WTC11 (cell line): ENCODE data around the gene SIPA1L2. TPM values are rescaled to one million over a fixed set of nuclear protein-coding genes. Genes with fewer than 3 reads are reported as not detected.

Experiments
- ATAC-seq: fragments of 200-7000 bp; cut with Tn5 transposase; 2 replicates; pipeline ENCODE4 v1.10.0; 2021; ENCODE audit warnings: mild to moderate bottlenecking, moderate library complexity
- CTCF ChIA-PET: fragments of 300-600 bp; sonication (Branson Sonifier 250); formaldehyde crosslinking; loops from one replicate; lab custom pipeline; 2021; ENCODE audit warnings: antibody characterized with exemption; lab: Charles Lee
- POLR2A ChIA-PET: fragments of 350-600 bp; sonication (Branson Sonifier 250); formaldehyde crosslinking; loops from one replicate; lab custom pipeline; 2021; ENCODE audit warnings: antibody characterized with exemption; lab: Charles Lee
- DNase-seq: peaks from one replicate; pipeline ENCODE4 v3.0.0; 2021; ENCODE audit warnings: low spot score
- H3K27ac Mint-ChIP-seq: 2 replicates; pipeline ENCODE4 v1.8.0; 2021; ENCODE audit warnings: mixed read lengths
- H3K27me3 Mint-ChIP-seq: 2 replicates; pipeline ENCODE4 v1.8.0; 2021; ENCODE audit warnings: low read depth, mild to moderate bottlenecking, moderate library complexity, mixed read lengths
- H3K36me3 Mint-ChIP-seq: 2 replicates; pipeline ENCODE4 v1.8.0; 2021; ENCODE audit warnings: mixed read lengths
- H3K4me1 Mint-ChIP-seq: 2 replicates; pipeline ENCODE4 v1.8.0; 2022; ENCODE audit warnings: mixed read lengths
- H3K4me3 Mint-ChIP-seq: 2 replicates; pipeline ENCODE4 v1.8.0; 2021; ENCODE audit warnings: mild to moderate bottlenecking, moderate library complexity, mixed read lengths
- H3K9me3 Mint-ChIP-seq: 2 replicates; pipeline ENCODE4 v1.8.0; 2021; ENCODE audit warnings: mixed read lengths
- FOXP1 ChIP-seq: sonication (generic); formaldehyde crosslinking; IDR thresholded peaks from 2 replicates; pipeline ENCODE4 v1.8.0; 2022; ENCODE audit warnings: missing genetic modification reagents, mild to moderate bottlenecking, moderate library complexity, borderline replicate concordance
- KAT7 ChIP-seq: sonication (generic); formaldehyde crosslinking; IDR thresholded peaks from 2 replicates; pipeline ENCODE4 v1.8.1; 2023; ENCODE audit warnings: missing genetic modification reagents, mild to moderate bottlenecking, borderline replicate concordance
- NFYB ChIP-seq: sonication (generic); formaldehyde crosslinking; conservative IDR thresholded peaks from 2 replicates; pipeline ENCODE4 v1.8.0; 2022; ENCODE audit warnings: low read depth, missing genetic modification reagents
- PRRX2 ChIP-seq: fragments of 250-450 bp; sonication (Bioruptor Pico); IDR thresholded peaks from 2 replicates; pipeline ENCODE4 v1.8.0; 2021; ENCODE audit warnings: mild to moderate bottlenecking
- ZNF121 ChIP-seq: sonication (generic); formaldehyde crosslinking; IDR thresholded peaks from 2 replicates; pipeline ENCODE4 v1.8.0; 2023; ENCODE audit warnings: missing genetic modification reagents
- ZNF138 ChIP-seq: sonication (generic); formaldehyde crosslinking; conservative IDR thresholded peaks from 2 replicates; pipeline ENCODE4 v1.8.1; 2022; ENCODE audit warnings: mild to moderate bottlenecking, moderate library complexity, missing genetic modification reagents
- ZNF219 ChIP-seq: sonication (generic); formaldehyde crosslinking; IDR thresholded peaks from 2 replicates; pipeline ENCODE4 v1.8.0; 2023; ENCODE audit warnings: missing genetic modification reagents, mild to moderate bottlenecking, borderline replicate concordance
- ZNF263 ChIP-seq: sonication (generic); formaldehyde crosslinking; IDR thresholded peaks from 2 replicates; pipeline ENCODE4 v1.8.1; 2022; ENCODE audit warnings: low read depth, mild to moderate bottlenecking, moderate library complexity, missing genetic modification reagents
- ZNF396 ChIP-seq: fragments of 250-450 bp; sonication (Bioruptor Pico); IDR thresholded peaks from 2 replicates; pipeline ENCODE4 v1.8.0; 2021; ENCODE audit warnings: mild to moderate bottlenecking, moderate library complexity, borderline replicate concordance
- ZNF416 ChIP-seq: fragments of 250-450 bp; sonication (Bioruptor Pico); IDR thresholded peaks from 2 replicates; pipeline ENCODE4 v1.9.0; 2021; ENCODE audit warnings: mild to moderate bottlenecking, inconsistent platforms
- ZNF671 ChIP-seq: fragments of 250-450 bp; sonication (Bioruptor Pico); IDR thresholded peaks from 2 replicates; pipeline ENCODE4 v1.8.0; 2021; ENCODE audit warnings: mild to moderate bottlenecking
- total RNA-seq: library from RNA; stranded (reverse); gene quantifications from 3 replicates; pipeline ENCODE4 v1.2.3, GENCODE V29; 2021
- TF ChIP-seq, protein P1 (sequence below): fragments of 250-450 bp; sonication (Bioruptor Pico); conservative IDR thresholded peaks from 2 replicates; pipeline ENCODE4 v1.9.0; 2021; ENCODE audit warnings: mild to moderate bottlenecking
- TF ChIP-seq, protein P2 (sequence below): fragments of 250-450 bp; sonication (Bioruptor Pico); IDR thresholded peaks from 2 replicates; pipeline ENCODE4 v1.8.0; 2021; ENCODE audit warnings: mild to moderate bottlenecking
- TF ChIP-seq, protein P3 (sequence below): sonication (generic); formaldehyde crosslinking; IDR thresholded peaks from 2 replicates; pipeline ENCODE4 v1.8.0; 2022; ENCODE audit warnings: mild to moderate bottlenecking, missing genetic modification reagents
- TF ChIP-seq, protein P4 (sequence below): fragments of 250-450 bp; sonication (Bioruptor Pico); IDR thresholded peaks from 2 replicates; pipeline ENCODE4 v1.9.0; 2021; ENCODE audit warnings: mild to moderate bottlenecking
- TF ChIP-seq, protein P5 (sequence below): fragments of 250-450 bp; sonication (Bioruptor Pico); IDR thresholded peaks from 2 replicates; pipeline ENCODE4 v1.9.0; 2021; ENCODE audit warnings: mild to moderate bottlenecking, borderline replicate concordance
- TF ChIP-seq, protein P6 (sequence below): sonication (generic); formaldehyde crosslinking; IDR thresholded peaks from 2 replicates; pipeline ENCODE4 v1.8.1; 2023; ENCODE audit warnings: mild to moderate bottlenecking, missing genetic modification reagents, moderate library complexity
- TF ChIP-seq, protein P7 (sequence below): sonication (generic); formaldehyde crosslinking; IDR thresholded peaks from 2 replicates; pipeline ENCODE4 v1.8.1; 2023; ENCODE audit warnings: mild to moderate bottlenecking, missing genetic modification reagents
- TF ChIP-seq, protein P8 (sequence below): sonication (generic); formaldehyde crosslinking; IDR thresholded peaks from 2 replicates; pipeline ENCODE4 v1.8.0; 2023; ENCODE audit warnings: missing genetic modification reagents
- TF ChIP-seq, protein P9 (sequence below): sonication (generic); formaldehyde crosslinking; IDR thresholded peaks from 2 replicates; pipeline ENCODE4 v1.8.1; 2023; ENCODE audit warnings: mild to moderate bottlenecking, missing genetic modification reagents, moderate library complexity

Gene SIPA1L2
- total RNA-seq, 1 experiment from 2014 or later, result 14.3 TPM

DNA sequence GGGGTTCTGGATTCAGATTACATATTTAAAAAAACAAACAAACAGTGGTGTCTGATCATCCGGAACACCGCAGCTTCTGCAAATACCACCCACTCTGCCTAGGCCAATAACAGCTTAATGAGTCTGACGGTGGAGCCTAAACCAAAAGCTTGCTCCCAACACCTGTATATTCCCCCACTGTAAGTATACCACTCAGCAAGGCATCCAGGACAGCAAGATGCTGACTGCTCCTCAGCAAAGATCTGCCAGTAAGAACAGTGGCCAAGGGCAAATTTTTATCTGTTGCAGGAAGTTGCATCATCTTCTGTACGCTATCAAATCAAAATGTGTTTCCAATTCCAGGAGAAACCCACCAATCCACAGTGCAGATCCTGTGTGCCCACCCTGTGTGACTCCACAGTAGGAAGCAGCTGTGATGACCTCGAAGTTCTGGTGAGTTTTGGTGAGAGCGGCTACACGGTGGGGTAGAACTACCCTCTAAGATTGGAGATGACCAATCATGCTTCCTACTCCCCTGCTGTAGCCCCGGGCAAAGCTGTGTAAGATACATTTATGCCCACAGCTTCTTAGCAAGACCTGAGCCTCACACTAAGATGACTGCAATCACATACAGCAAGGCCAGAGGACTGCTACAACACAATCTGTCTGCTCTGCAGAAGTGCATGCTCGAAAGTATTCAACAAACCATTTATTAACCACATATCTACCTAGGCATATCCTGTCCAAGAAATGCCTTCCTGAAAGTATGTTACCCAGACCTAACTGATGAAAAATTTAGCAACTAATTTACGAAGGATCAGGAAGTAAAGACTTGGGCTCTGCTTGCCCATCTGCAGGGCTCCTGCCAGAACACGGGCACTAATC is 30.5 kb downstream of the SIPA1L2 start (continued):
- TF ChIP-seq, protein P1, sequence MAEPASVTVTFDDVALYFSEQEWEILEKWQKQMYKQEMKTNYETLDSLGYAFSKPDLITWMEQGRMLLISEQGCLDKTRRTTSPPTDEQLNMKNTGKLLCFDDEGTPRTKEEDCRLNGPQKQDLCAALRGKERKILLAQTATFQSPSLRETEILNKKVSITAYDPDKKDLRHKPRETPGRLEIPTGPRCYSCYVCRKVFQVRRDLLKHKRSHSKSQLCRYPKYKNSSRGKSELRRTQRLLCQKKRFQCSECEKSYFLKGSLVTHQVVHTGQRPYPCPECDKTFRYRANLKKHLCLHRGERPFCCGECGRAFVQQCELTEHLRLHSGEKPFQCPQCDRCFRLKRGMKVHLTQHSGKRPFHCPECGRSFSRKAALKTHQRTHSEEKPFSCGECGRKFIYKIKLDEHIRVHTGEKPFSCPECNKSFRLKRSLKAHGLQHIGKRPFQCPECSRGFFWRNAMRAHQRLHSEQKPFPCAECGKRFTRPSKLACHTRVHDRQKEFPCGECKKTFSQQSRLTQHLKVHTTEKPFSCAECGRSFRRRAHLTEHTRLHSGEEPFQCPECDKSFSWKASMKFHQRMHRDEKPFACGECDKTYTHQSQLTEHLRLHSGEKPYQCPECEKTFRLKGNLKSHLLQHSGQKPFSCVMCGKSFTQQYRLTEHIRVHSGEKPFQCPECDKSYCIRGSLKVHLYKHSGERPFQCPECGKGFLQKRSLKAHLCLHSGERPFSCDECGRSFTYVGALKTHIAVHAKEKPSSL (CRISPR knock-in tag), result no peak
- TF ChIP-seq, protein P2, sequence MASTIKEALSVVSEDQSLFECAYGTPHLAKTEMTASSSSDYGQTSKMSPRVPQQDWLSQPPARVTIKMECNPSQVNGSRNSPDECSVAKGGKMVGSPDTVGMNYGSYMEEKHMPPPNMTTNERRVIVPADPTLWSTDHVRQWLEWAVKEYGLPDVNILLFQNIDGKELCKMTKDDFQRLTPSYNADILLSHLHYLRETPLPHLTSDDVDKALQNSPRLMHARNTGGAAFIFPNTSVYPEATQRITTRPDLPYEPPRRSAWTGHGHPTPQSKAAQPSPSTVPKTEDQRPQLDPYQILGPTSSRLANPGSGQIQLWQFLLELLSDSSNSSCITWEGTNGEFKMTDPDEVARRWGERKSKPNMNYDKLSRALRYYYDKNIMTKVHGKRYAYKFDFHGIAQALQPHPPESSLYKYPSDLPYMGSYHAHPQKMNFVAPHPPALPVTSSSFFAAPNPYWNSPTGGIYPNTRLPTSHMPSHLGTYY, result no peak
- TF ChIP-seq, protein P3, sequence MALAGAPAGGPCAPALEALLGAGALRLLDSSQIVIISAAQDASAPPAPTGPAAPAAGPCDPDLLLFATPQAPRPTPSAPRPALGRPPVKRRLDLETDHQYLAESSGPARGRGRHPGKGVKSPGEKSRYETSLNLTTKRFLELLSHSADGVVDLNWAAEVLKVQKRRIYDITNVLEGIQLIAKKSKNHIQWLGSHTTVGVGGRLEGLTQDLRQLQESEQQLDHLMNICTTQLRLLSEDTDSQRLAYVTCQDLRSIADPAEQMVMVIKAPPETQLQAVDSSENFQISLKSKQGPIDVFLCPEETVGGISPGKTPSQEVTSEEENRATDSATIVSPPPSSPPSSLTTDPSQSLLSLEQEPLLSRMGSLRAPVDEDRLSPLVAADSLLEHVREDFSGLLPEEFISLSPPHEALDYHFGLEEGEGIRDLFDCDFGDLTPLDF (CRISPR knock-in tag), result no peak
- TF ChIP-seq, protein P4, sequence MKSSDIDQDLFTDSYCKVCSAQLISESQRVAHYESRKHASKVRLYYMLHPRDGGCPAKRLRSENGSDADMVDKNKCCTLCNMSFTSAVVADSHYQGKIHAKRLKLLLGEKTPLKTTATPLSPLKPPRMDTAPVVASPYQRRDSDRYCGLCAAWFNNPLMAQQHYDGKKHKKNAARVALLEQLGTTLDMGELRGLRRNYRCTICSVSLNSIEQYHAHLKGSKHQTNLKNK, result no peak
- no peak for TF ChIP-seq ZNF121 (CRISPR knock-in tag)

DNA sequence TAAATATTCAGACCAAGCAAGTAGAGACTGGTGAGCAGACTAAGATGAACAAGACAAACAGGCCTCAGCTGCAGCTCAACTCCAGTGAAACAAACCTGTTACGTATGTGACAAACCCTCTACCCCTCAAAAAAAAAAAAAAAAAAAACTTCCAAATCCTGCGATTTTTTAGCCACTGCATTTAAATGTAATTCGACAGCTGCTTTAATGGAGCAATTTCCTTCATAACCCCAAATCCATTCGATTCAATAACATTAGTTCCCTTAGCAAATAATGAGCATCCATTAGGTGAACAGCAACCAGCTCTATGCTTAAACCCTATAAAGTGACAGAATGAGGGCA is 31.1 kb downstream of the SIPA1L2 start:
- H3K27ac Mint-ChIP-seq, result no peak overlapping the region
- no peak overlapping the region for H3K4me3 Mint-ChIP-seq
- ATAC-seq (no peak), DNase-seq (no peak)
- H3K27me3 Mint-ChIP-seq, result no peaks in the 10 kb centered on the region
- POLR2A ChIA-PET, result no interaction called here
- CTCF ChIA-PET, result no interaction called here
- no peaks in the 10 kb centered on the region for H3K36me3 Mint-ChIP-seq
- H3K4me1 Mint-ChIP-seq, result peaks cover 20% of the 10 kb centered on the region
- H3K9me3 Mint-ChIP-seq, result no peaks in the 10 kb centered on the region
- TF ChIP-seq FOXP1 (CRISPR knock-in tag) (no peak), ZNF396 (CRISPR knock-in tag) (no peak), NFYB (CRISPR knock-in tag) (no peak), PRRX2 (CRISPR knock-in tag) (no peak), ZNF416 (CRISPR knock-in tag) (no peak), ZNF671 (CRISPR knock-in tag) (no peak), ZNF138 (CRISPR knock-in tag) (no peak), KAT7 (CRISPR knock-in tag) (no peak), ZNF219 (CRISPR knock-in tag) (no peak), ZNF263 (CRISPR knock-in tag) (no peak)
- TF ChIP-seq, protein P5, sequence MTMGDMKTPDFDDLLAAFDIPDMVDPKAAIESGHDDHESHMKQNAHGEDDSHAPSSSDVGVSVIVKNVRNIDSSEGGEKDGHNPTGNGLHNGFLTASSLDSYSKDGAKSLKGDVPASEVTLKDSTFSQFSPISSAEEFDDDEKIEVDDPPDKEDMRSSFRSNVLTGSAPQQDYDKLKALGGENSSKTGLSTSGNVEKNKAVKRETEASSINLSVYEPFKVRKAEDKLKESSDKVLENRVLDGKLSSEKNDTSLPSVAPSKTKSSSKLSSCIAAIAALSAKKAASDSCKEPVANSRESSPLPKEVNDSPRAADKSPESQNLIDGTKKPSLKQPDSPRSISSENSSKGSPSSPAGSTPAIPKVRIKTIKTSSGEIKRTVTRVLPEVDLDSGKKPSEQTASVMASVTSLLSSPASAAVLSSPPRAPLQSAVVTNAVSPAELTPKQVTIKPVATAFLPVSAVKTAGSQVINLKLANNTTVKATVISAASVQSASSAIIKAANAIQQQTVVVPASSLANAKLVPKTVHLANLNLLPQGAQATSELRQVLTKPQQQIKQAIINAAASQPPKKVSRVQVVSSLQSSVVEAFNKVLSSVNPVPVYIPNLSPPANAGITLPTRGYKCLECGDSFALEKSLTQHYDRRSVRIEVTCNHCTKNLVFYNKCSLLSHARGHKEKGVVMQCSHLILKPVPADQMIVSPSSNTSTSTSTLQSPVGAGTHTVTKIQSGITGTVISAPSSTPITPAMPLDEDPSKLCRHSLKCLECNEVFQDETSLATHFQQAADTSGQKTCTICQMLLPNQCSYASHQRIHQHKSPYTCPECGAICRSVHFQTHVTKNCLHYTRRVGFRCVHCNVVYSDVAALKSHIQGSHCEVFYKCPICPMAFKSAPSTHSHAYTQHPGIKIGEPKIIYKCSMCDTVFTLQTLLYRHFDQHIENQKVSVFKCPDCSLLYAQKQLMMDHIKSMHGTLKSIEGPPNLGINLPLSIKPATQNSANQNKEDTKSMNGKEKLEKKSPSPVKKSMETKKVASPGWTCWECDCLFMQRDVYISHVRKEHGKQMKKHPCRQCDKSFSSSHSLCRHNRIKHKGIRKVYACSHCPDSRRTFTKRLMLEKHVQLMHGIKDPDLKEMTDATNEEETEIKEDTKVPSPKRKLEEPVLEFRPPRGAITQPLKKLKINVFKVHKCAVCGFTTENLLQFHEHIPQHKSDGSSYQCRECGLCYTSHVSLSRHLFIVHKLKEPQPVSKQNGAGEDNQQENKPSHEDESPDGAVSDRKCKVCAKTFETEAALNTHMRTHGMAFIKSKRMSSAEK, result no peak
- TF ChIP-seq, protein P6, sequence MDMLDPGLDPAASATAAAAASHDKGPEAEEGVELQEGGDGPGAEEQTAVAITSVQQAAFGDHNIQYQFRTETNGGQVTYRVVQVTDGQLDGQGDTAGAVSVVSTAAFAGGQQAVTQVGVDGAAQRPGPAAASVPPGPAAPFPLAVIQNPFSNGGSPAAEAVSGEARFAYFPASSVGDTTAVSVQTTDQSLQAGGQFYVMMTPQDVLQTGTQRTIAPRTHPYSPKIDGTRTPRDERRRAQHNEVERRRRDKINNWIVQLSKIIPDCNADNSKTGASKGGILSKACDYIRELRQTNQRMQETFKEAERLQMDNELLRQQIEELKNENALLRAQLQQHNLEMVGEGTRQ (CRISPR knock-in tag), result no peak
- TF ChIP-seq, protein P7, sequence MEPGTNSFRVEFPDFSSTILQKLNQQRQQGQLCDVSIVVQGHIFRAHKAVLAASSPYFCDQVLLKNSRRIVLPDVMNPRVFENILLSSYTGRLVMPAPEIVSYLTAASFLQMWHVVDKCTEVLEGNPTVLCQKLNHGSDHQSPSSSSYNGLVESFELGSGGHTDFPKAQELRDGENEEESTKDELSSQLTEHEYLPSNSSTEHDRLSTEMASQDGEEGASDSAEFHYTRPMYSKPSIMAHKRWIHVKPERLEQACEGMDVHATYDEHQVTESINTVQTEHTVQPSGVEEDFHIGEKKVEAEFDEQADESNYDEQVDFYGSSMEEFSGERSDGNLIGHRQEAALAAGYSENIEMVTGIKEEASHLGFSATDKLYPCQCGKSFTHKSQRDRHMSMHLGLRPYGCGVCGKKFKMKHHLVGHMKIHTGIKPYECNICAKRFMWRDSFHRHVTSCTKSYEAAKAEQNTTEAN, result no peak
- TF ChIP-seq, protein P8, sequence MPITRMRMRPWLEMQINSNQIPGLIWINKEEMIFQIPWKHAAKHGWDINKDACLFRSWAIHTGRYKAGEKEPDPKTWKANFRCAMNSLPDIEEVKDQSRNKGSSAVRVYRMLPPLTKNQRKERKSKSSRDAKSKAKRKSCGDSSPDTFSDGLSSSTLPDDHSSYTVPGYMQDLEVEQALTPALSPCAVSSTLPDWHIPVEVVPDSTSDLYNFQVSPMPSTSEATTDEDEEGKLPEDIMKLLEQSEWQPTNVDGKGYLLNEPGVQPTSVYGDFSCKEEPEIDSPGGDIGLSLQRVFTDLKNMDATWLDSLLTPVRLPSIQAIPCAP, result no peak
- TF ChIP-seq, protein P9, sequence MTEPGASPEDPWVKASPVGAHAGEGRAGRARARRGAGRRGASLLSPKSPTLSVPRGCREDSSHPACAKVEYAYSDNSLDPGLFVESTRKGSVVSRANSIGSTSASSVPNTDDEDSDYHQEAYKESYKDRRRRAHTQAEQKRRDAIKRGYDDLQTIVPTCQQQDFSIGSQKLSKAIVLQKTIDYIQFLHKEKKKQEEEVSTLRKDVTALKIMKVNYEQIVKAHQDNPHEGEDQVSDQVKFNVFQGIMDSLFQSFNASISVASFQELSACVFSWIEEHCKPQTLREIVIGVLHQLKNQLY (CRISPR knock-in tag), result no peak
